Neuronal stem cell (in vitro differentiated cells): ENCODE results near the gene NUP188.

ENCODE experiments used
- DNase-seq: peaks from one replicate; pipeline ENCODE4 v3.0.0-alpha.2; 2013; ENCODE audit warnings: low spot score
- H2AFZ ChIP-seq: one replicate; pipeline ENCODE4 v1.6.1; 2013; ENCODE audit warnings: mild to moderate bottlenecking, low read length, inconsistent platforms
- H2AK5ac ChIP-seq: 2 replicates; pipeline ENCODE4 v1.6.1; 2013; ENCODE audit warnings: low read depth, mild to moderate bottlenecking, inconsistent platforms, low read length, moderate library complexity, mixed read lengths
- H2BK120ac ChIP-seq: 2 replicates; pipeline ENCODE4 v1.6.1; 2013; ENCODE audit warnings: low read depth, mild to moderate bottlenecking, inconsistent platforms, low read length, moderate library complexity, mixed read lengths
- H2BK12ac ChIP-seq: one replicate; pipeline ENCODE4 v1.6.1; 2013; ENCODE audit warnings: low read length, inconsistent platforms
- H2BK15ac ChIP-seq: 2 replicates; pipeline ENCODE4 v1.6.1; 2013; ENCODE audit warnings: mild to moderate bottlenecking, low read length, inconsistent platforms, mixed read lengths
- H2BK5ac ChIP-seq: one replicate; pipeline ENCODE4 v1.6.1; 2013; ENCODE audit warnings: inconsistent platforms, mild to moderate bottlenecking, low read length, moderate library complexity
- H3K14ac ChIP-seq: one replicate; pipeline ENCODE4 v1.6.1; 2013; ENCODE audit warnings: low read length, inconsistent platforms
- H3K18ac ChIP-seq: 2 replicates; pipeline ENCODE4 v1.6.1; 2013; ENCODE audit warnings: low read length, inconsistent platforms
- H3K23ac ChIP-seq: 2 replicates; pipeline ENCODE4 v1.6.1; 2013; ENCODE audit warnings: low read depth, mild to moderate bottlenecking, mixed read lengths, low read length, inconsistent platforms; ENCODE audit not compliant: poor library complexity
- H3K27ac ChIP-seq: replicated peaks from 3 replicates; pipeline ENCODE4 v1.5.1; 2013; ENCODE audit warnings: low read length, inconsistent platforms
- H3K27me3 ChIP-seq, 3 experiments: 2 replicates each; pipeline ENCODE4 v1.6.1; 2013; ENCODE audit warnings: low read length in 3 of 3, mild to moderate bottlenecking in 2 of 3, inconsistent platforms in 1 of 3, low read depth in 1 of 3, mixed read lengths in 1 of 3, moderate library complexity in 1 of 3; ENCODE audit not compliant: control insufficient read depth in 3 of 3, insufficient read depth in 3 of 3
- H3K36me3 ChIP-seq, 2 donors: replicated peaks in 1 of 2; 2 replicates each; pipeline ENCODE4 v1.6.1; 2013; ENCODE audit warnings: low read length in 2 of 2; ENCODE audit not compliant: control insufficient read depth in 2 of 2, insufficient read depth in 2 of 2
- H3K4ac ChIP-seq: 2 replicates; pipeline ENCODE4 v1.6.1; 2013; ENCODE audit warnings: inconsistent platforms, mild to moderate bottlenecking, low read length, moderate library complexity
- H3K4me1 ChIP-seq, 2 donors: 1 replicate in 1 of 2; 2 replicates in 1 of 2; pipeline ENCODE4 v1.6.1; 2013; ENCODE audit warnings: low read length in 2 of 2, low read depth in 1 of 2; ENCODE audit not compliant: control insufficient read depth in 2 of 2, insufficient read depth in 1 of 2
- H3K4me2 ChIP-seq: one replicate; pipeline ENCODE4 v1.6.1; 2013; ENCODE audit warnings: mild to moderate bottlenecking, low read length, inconsistent platforms; ENCODE audit not compliant: insufficient read depth, poor library complexity, severe bottlenecking
- H3K4me3 ChIP-seq, 2 donors: 2 replicates each; pipeline ENCODE4 v1.5.1; 2013; ENCODE audit warnings: low read length in 2 of 2, mild to moderate bottlenecking in 2 of 2, inconsistent platforms in 1 of 2, moderate library complexity in 1 of 2
- H3K79me1 ChIP-seq: one replicate; pipeline ENCODE4 v1.6.1; 2013; ENCODE audit warnings: low read depth, mild to moderate bottlenecking, inconsistent platforms, low read length, moderate library complexity
- H3K9ac ChIP-seq: one replicate; pipeline ENCODE4 v1.6.1; 2013; ENCODE audit warnings: mild to moderate bottlenecking, low read depth, low read length, inconsistent platforms; ENCODE audit not compliant: poor library complexity
- H3K9me3 ChIP-seq, 2 donors: replicated peaks in 1 of 2; 2 replicates each; pipeline versions ENCODE3 to v1.6.1; 2013; ENCODE audit warnings: low read length in 2 of 2, mild to moderate bottlenecking in 2 of 2, inconsistent platforms in 1 of 2, low read depth in 1 of 2, mixed read lengths in 1 of 2, moderate library complexity in 1 of 2; ENCODE audit not compliant: control insufficient read depth in 2 of 2, insufficient read depth in 1 of 2
- H4K8ac ChIP-seq: one replicate; pipeline ENCODE4 v1.6.1; 2013; ENCODE audit warnings: low read depth, mild to moderate bottlenecking, inconsistent platforms, low read length, moderate library complexity
- H4K91ac ChIP-seq: one replicate; pipeline ENCODE4 v1.6.1; 2013; ENCODE audit warnings: low read length, low read depth, mild to moderate bottlenecking, inconsistent platforms; ENCODE audit not compliant: poor library complexity
- WGBS, 2 donors: extraction: QIAGEN DNeasy Blood & Tissue Kit; methylation state at CpG; one replicate each; pipeline ENCODE4 v1.1.7; 2013; ENCODE audit warnings: missing lambda C conversion rate in 2 of 2, mixed read lengths in 1 of 2; ENCODE audit not compliant: insufficient read length in 2 of 2, insufficient replicate concordance in 1 of 2; ENCODE audit errors: extremely low coverage in 2 of 2; 5-methylcytosine and 5-hydroxymethylcytosine counted together

NUP188 gene

DNA sequence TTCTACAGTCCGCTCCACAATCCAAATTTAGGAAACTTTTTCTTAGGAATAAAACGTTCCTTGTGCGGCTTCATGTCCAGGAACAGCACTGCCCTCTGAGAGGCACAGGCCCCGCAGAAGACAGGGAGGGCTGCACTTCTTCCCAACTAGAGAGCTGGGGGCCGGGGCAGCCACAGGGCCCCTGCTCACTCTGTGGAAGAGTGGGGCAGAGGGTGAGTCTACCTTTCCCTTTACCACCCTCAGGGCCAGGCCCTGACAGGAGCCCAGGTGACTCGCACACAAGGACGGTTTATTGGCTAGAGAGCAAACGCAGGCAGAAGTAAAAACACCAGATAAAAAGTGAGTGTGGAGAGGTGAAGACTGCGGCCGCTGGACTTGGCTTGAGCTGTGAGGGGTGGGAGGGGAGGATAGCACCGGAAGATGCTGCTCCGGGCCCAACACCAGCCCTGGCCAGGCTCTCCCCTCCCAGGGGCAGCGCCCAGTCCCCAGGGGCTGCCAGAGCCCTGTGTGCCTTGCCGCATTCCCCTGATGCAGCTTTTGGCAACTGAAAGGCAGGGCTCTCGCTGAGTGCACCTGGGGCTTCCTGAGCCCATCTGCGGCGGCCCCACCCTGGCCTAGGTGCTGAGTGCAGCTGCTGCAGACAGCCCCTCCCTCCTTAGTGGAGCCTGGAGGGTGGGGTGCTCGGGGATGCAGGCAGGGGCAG lies 60.4 kb downstream of the NUP188 start:
- H2BK120ac ChIP-seq = no peak overlapping the region
- no peak overlapping the region for H3K27ac ChIP-seq
- peaks cover 53 to 91% of the 10 kb centered on the region in 2 donors for H3K36me3 ChIP-seq
- H2BK12ac ChIP-seq = no peak overlapping the region
- peak overlapping the region; percentile 43 for H4K8ac ChIP-seq
- H2AFZ ChIP-seq = no peak overlapping the region
- DNase-seq = no peak
- no CpG with 5 or more reads among the region's 18 CpGs for WGBS, 2 donors
- no peak overlapping the region for H2BK5ac ChIP-seq
- H3K4me2 ChIP-seq = no peak overlapping the region
- H3K79me1 ChIP-seq = peaks cover 8% of the 10 kb centered on the region
- H3K23ac ChIP-seq = peak overlapping the region; percentile 11
- H3K4me3 ChIP-seq = no peak overlapping the region
- no peak overlapping the region for H3K9ac ChIP-seq
- H3K4me1 ChIP-seq = peaks cover 1 to 5% of the 10 kb centered on the region in 2 donors
- no peak overlapping the region for H4K91ac ChIP-seq
- H3K14ac ChIP-seq = no peak overlapping the region
- no peak overlapping the region for H2AK5ac ChIP-seq
- no peak overlapping the region for H3K18ac ChIP-seq
- H3K4ac ChIP-seq = no peak overlapping the region
- H2BK15ac ChIP-seq = no peak overlapping the region
- no peaks in the 10 kb centered on the region for H3K27me3 ChIP-seq
- H3K9me3 ChIP-seq = no peaks in the 10 kb centered on the region

DNA sequence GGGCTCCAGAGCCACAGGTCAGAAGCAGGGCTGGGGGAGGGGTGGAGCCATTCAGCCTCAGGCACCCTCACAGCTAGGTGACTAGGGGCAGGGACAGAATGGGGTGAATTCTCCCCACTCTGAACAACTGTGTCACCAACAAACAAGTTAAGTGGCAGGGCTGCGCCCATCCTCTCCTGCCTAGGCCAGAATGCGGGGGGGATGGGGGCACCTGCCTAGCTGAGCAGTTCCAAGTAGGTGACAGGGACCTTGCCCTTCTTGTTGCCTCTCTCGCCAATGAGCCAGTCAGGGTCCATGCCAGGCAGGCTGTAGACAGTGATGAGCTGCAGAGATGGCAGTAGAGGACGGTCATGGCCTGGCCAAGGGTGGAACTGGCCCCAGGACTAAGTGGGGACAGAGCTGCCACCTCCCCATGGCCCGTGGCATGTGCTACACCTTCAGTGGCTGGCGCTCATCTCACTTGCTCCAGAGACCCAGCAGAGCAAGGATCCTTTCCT lies 61.0 kb downstream of the NUP188 start:
- Histone ChIP-seq H3K4ac (no peak overlapping the region), H2BK12ac (no peak overlapping the region), H3K4me2 (no peak overlapping the region), H2BK5ac (no peak overlapping the region), H4K8ac (peak overlapping the region; percentile 43), H2BK120ac (no peak overlapping the region), H3K9me3 (no peaks in the 10 kb centered on the region), H2AK5ac (no peak overlapping the region), H4K91ac (no peak overlapping the region), H2AFZ (no peak overlapping the region), H3K9ac (no peak overlapping the region), H3K4me3 (no peak overlapping the region), H3K36me3 (peaks cover 53 to 91% of the 10 kb centered on the region in 2 donors), H3K18ac (no peak overlapping the region), H3K27me3 (no peaks in the 10 kb centered on the region), H3K27ac (no peak overlapping the region), H3K4me1 (peaks cover 1 to 5% of the 10 kb centered on the region in 2 donors), H3K14ac (peak overlapping the region; percentile 21), H3K23ac (no peak overlapping the region), H2BK15ac (no peak overlapping the region), H3K79me1 (peaks cover 9% of the 10 kb centered on the region)
- DNase-seq = no peak
- WGBS, 2 donors = no CpG with 5 or more reads among the region's 6 CpGs

DNA sequence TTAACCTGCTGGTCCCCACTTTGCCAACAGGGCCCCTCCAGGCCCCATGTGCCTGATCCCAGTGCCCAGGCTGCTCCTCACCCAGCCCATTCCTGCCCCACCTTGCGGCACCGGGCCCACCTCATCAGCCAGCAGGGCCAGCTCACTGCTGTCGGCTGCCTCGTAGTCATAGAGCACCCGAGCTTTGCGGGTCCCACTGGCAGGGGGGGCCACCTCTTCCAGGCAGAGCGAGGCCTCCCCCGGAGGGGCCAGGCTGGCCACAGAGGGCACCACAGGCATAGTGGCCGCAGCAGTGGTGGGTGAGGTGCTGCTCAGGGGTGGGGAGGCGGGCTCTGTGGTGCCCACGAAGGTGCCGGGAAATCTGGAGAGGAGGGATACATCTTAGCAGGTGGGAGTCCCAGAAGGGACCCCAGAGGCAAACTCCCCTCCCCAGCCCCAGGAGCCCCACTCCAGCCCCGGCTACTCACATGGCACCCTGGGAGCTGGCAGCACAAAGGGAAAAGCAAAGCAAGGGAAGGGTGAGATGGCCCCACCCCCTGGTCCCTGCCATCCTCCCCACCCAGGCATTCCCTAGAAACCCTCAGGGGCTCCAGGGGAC lies 61.6 kb downstream of the NUP188 start:
- Histone ChIP-seq H4K91ac (no peak overlapping the region), H3K36me3 (peaks cover 55 to 92% of the 10 kb centered on the region in 2 donors), H3K79me1 (peaks cover 12% of the 10 kb centered on the region), H2AK5ac (no peak overlapping the region), H3K4me1 (peaks cover 1 to 5% of the 10 kb centered on the region in 2 donors), H3K9me3 (no peaks in the 10 kb centered on the region), H3K27me3 (no peaks in the 10 kb centered on the region), H3K27ac (no peak overlapping the region), H2BK5ac (no peak overlapping the region), H3K4ac (no peak overlapping the region), H2BK12ac (no peak overlapping the region), H3K23ac (no peak overlapping the region), H2AFZ (no peak overlapping the region), H3K18ac (peak overlapping the region; percentile 71), H3K4me2 (no peak overlapping the region), H2BK15ac (no peak overlapping the region), H3K9ac (peak overlapping the region; percentile 44), H4K8ac (peak overlapping the region; percentile 43), H3K14ac (no peak overlapping the region), H2BK120ac (no peak overlapping the region), H3K4me3 (no peak overlapping the region)
- no CpG with 5 or more reads among the region's 13 CpGs for WGBS, 2 donors
- DNase-seq = no peak

DNA sequence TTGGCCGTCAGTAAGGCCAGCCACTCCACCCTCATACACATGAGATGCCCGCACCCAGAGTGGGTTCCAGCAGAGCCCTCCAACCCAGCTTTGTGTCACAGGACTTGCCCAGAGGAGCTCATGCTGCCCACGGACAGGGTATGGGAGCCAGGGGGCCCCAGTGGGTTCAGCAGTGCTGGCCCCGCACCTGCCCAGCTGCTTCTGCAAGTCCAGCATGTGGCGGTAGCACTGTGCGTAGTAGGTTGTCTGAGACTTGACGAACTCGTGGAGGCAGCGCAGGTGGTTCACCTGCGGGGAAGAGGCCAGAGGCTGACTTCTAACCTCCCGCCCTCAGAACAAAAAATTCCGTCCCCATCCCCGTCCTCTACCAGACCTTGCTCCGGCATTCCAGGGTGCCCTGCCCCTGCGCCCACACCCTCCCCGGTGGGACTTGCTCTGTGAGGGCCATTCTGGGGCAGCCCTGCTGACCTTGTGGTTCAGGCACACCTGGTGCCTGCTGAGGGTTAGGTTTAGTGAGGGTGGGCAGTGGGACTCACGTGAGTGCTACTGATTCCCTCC lies 62.2 kb downstream of the NUP188 start:
- H3K4ac ChIP-seq = no peak overlapping the region
- no peak overlapping the region for H3K18ac ChIP-seq
- H2AFZ ChIP-seq = no peak overlapping the region
- H3K36me3 ChIP-seq = peaks cover 60 to 93% of the 10 kb centered on the region in 2 donors
- H3K4me3 ChIP-seq = no peak overlapping the region
- peak overlapping the region; percentile 24 for H2BK5ac ChIP-seq
- H2BK12ac ChIP-seq = no peak overlapping the region
- no peaks in the 10 kb centered on the region for H3K9me3 ChIP-seq
- peaks cover 12% of the 10 kb centered on the region for H3K79me1 ChIP-seq
- H3K4me2 ChIP-seq = no peak overlapping the region
- no peak overlapping the region for H3K23ac ChIP-seq
- H4K8ac ChIP-seq = no peak overlapping the region
- no peak overlapping the region for H4K91ac ChIP-seq
- no CpG with 5 or more reads among the region's 17 CpGs for WGBS, 2 donors
- no peak for DNase-seq
- H3K14ac ChIP-seq = peak overlapping the region; percentile 21
- H3K27ac ChIP-seq = no peak overlapping the region
- no peaks in the 10 kb centered on the region for H3K27me3 ChIP-seq
- H3K4me1 ChIP-seq = peaks cover 1 to 5% of the 10 kb centered on the region in 2 donors
- H2AK5ac ChIP-seq = no peak overlapping the region
- no peak overlapping the region for H2BK120ac ChIP-seq
- no peak overlapping the region for H2BK15ac ChIP-seq
- H3K9ac ChIP-seq = peak overlapping the region; percentile 60
